K562 (cell line): ENCODE measurements around the gene IRX3. TPM values are rescaled to one million over a fixed set of nuclear protein-coding genes. Genes with fewer than 3 reads are reported as not detected.

Experiments
- ATAC-seq: fragments of 200-7000 bp; cut with Tn5 transposase; 3 replicates; pipeline ENCODE4 v1.9.1; 2020; ENCODE audit warnings: moderate library complexity
- BruUV-seq: library from RNA; stranded (reverse); fragments of 400-500 nt; replicated peaks from 2 replicates; lab custom pipeline; 2021; lab: Mats Ljungman, UMichigan
- CTCF ChIA-PET: fragments of 300-600 bp; formaldehyde crosslinking; extraction: SDS; loops from one replicate; lab custom pipeline; 2021; ENCODE audit warnings: low intra/inter-chr PET ratio; lab: Yijun Ruan, JAX
- POLR2A ChIA-PET: fragments of 300-600, 350-650 bp; sonication (Branson Sonifier 250); formaldehyde crosslinking; extraction: SDS; loops from one replicate; lab custom pipeline; 2021; ENCODE audit warnings: antibody characterized with exemption, inconsistent platforms; lab: Yijun Ruan, JAX
- DNase-seq, 4 experiments: peaks; one replicate each; pipeline versions ENCODE4 v3.0.0 to v3.0.0-alpha.2; 2011 to 2018; ENCODE audit warnings: low spot score in 3 of 4, mixed read lengths in 3 of 4; ENCODE audit errors: extremely low read depth in 1 of 4
- FAIRE-seq: peaks from 2 replicates; lab custom pipeline; 2011; peaks lifted over from hg19 to GRCh38; lab: Jason Lieb, UNC
- H2AFZ ChIP-seq: 2 replicates; pipeline ENCODE4 v1.6.0; 2011; ENCODE audit warnings: low read depth, low read length, control low read depth, inconsistent platforms
- H3K27ac ChIP-seq: fragments of 200-600 bp; 3 replicates; pipeline ENCODE4 v1.8.0; 2011; ENCODE audit warnings: low read depth, mild to moderate bottlenecking, control low read depth, inconsistent platforms, low read length, moderate library complexity, mixed read lengths; ENCODE audit errors: extremely low read depth
- H3K27me3 ChIP-seq, 2 experiments: fragments of 300-600 bp in 1 of 2; 2 replicates in 1 of 2; 3 replicates in 1 of 2; pipeline versions ENCODE4 v1.6.0 to v1.8.0; 2011; ENCODE audit warnings: inconsistent platforms in 2 of 2, low read length in 2 of 2, mild to moderate bottlenecking in 1 of 2, mixed read lengths in 1 of 2, moderate library complexity in 1 of 2; ENCODE audit not compliant: control insufficient read depth in 2 of 2, insufficient read depth in 2 of 2
- H3K36me3 ChIP-seq: fragments of 300-600 bp; 3 replicates; pipeline ENCODE4 v1.8.0; 2011; ENCODE audit warnings: mild to moderate bottlenecking, low read length, inconsistent platforms; ENCODE audit not compliant: control insufficient read depth, insufficient read depth
- H3K4me1 ChIP-seq, 2 experiments: fragments of 200-600 bp in 1 of 2; replicated peaks in 1 of 2; 2 replicates in 1 of 2; 3 replicates in 1 of 2; pipeline versions ENCODE4 v1.5.1 to v1.8.0; 2011; ENCODE audit warnings: inconsistent platforms in 2 of 2, low read length in 2 of 2, mild to moderate bottlenecking in 1 of 2, mixed read lengths in 1 of 2, moderate library complexity in 1 of 2; ENCODE audit not compliant: control insufficient read depth in 2 of 2, insufficient read depth in 2 of 2
- H3K4me2 ChIP-seq: 2 replicates; pipeline ENCODE4 v1.6.1; 2011; ENCODE audit warnings: low read length, control low read depth, inconsistent platforms, mixed read lengths; ENCODE audit not compliant: insufficient read depth
- H3K4me3 ChIP-seq: fragments of 200-600 bp; sonication (generic), shearing (Covaris generic); 2 replicates; pipeline ENCODE4 v1.5.1; 2016; ENCODE audit warnings: control low read depth, inconsistent platforms
- H3K79me2 ChIP-seq: fragments of 200-600 bp; 3 replicates; pipeline ENCODE4 v1.8.0; 2011; ENCODE audit warnings: low read length, inconsistent platforms; ENCODE audit not compliant: control insufficient read depth, insufficient read depth
- H3K9ac ChIP-seq, 2 experiments: 2 replicates each; pipeline versions ENCODE4 v1.6.0 to v1.6.1; 2011; ENCODE audit warnings: low read depth in 2 of 2, low read length in 2 of 2, control low read depth in 1 of 2, inconsistent platforms in 1 of 2, mild to moderate bottlenecking in 1 of 2, mixed read lengths in 1 of 2; ENCODE audit not compliant: insufficient read depth in 1 of 2
- H3K9me1 ChIP-seq: one replicate; pipeline ENCODE4 v1.6.0; 2011; ENCODE audit warnings: inconsistent platforms, mild to moderate bottlenecking, low read length, moderate library complexity; ENCODE audit not compliant: control insufficient read depth, insufficient read depth
- H3K9me3 ChIP-seq: replicated peaks from 2 replicates; pipeline ENCODE4 v1.5.1; 2011; ENCODE audit warnings: low read depth, low read length, inconsistent platforms; ENCODE audit not compliant: control insufficient read depth, insufficient read depth
- H4K20me1 ChIP-seq: replicated peaks from 2 replicates; pipeline ENCODE4 v1.6.1; 2011; ENCODE audit warnings: low read length, inconsistent platforms, mixed read lengths; ENCODE audit not compliant: control insufficient read depth, insufficient read depth
- CBFA2T3 ChIP-seq: fragments of 450-650 bp; IDR thresholded peaks from 2 replicates; pipeline ENCODE4 v1.6.1; 2017
- CBX3 ChIP-seq, 2 experiments: IDR thresholded peaks; 1 replicate in 1 of 2; 2 replicates in 1 of 2; pipeline ENCODE4 v1.6.1; 2012; ENCODE audit warnings: inconsistent platforms in 2 of 2, low read length in 2 of 2, borderline replicate concordance in 1 of 2, control low read depth in 1 of 2
- EHMT2 ChIP-seq: fragments of 450-650 bp; IDR thresholded peaks from 2 replicates; pipeline ENCODE4 v1.6.1; 2018; ENCODE audit warnings: antibody characterized with exemption
- GABPB1 ChIP-seq: sonication (generic); formaldehyde crosslinking; IDR thresholded peaks from 2 replicates; pipeline ENCODE4 v1.8.0; 2022; ENCODE audit warnings: mild to moderate bottlenecking, missing genetic modification reagents
- GTF2A2 ChIP-seq: IDR thresholded peaks from 2 replicates; pipeline ENCODE4 v1.6.1; 2016; ENCODE audit warnings: mild to moderate bottlenecking, missing genetic modification characterization, missing compliant biosample characterization
- HNRNPLL ChIP-seq: fragments of 200-400 bp; formaldehyde crosslinking; IDR thresholded peaks from 2 replicates; pipeline ENCODE4 v1.6.1; 2017; ENCODE audit warnings: low read length, low read depth, mild to moderate bottlenecking; ENCODE audit not compliant: poor library complexity, severe bottlenecking
- JUNB ChIP-seq: fragments of 450-650 bp; formaldehyde crosslinking; conservative IDR thresholded peaks from 2 replicates; pipeline ENCODE4 v1.4.0; 2020; ENCODE audit warnings: mild to moderate bottlenecking
- SAFB2 ChIP-seq: fragments of 200-400 bp; formaldehyde crosslinking; IDR thresholded peaks from 2 replicates; pipeline ENCODE4 v1.6.1; 2018; ENCODE audit warnings: borderline replicate concordance, low read length, low read depth, moderate library complexity; ENCODE audit not compliant: severe bottlenecking
- SIN3B ChIP-seq: fragments of 450-650 bp; IDR thresholded peaks from 2 replicates; pipeline ENCODE4 v1.6.1; 2017; ENCODE audit warnings: low read depth, mild to moderate bottlenecking, moderate library complexity
- SMAD3 ChIP-seq: fragments of 450-650 bp; formaldehyde crosslinking; conservative IDR thresholded peaks from 2 replicates; pipeline ENCODE4 v1.4.0; 2020; ENCODE audit warnings: mild to moderate bottlenecking
- SMAD4 ChIP-seq: fragments of 250-450 bp; sonication (Bioruptor Pico); conservative IDR thresholded peaks from 2 replicates; pipeline ENCODE4 v1.8.0; 2021; ENCODE audit warnings: inconsistent platforms, mild to moderate bottlenecking, moderate library complexity
- WGBS: fragments of 100-300 bp; shearing (Covaris generic); methylation state at CpG from one replicate; pipeline ENCODE4 v1.1.6; 2016; ENCODE audit warnings: low coverage, mixed read lengths; ENCODE audit not compliant: insufficient coverage; ENCODE audit errors: missing lambda C conversion rate; 5-methylcytosine and 5-hydroxymethylcytosine counted together
- in situ Hi-C: fragments of 300-500 bp; cut with MboI; formaldehyde crosslinking; loops from 4 replicates; pipeline ENCODE4 v1.15.0; 2018; ENCODE audit warnings: inconsistent platforms, mixed read lengths
- intact Hi-C: fragments of 100-400 bp; cut with micrococcal nuclease; formaldehyde crosslinking; loops from 2 replicates; pipeline ENCODE4 v1.14.2; 2022
- polyA plus RNA-seq, 8 experiments: library from polyadenylated mRNA; depleted of rRNA in 4 of 8; stranded (reverse) in 5 of 8; unstranded in 3 of 8; fragments of >200 nt; fragmentation: Nextera tagmentation in 2 of 8; fragmentation: Illumina TruSeq in 1 of 8; extraction: Ambion mirVana in 2 of 8; extraction: Trizol in 1 of 8; gene quantifications; 2 replicates each; pipeline versions ENCODE4 v1.2.1 to v1.2.3, GENCODE V29; 2011 to 2014; ENCODE audit warnings: inconsistent platforms in 1 of 8, missing spikeins in 1 of 8
- total RNA-seq, 7 experiments: library from RNA; depleted of rRNA in 6 of 7; stranded (reverse); fragments of >200 nt in 6 of 7; fragmentation: Illumina TruSeq in 2 of 7; extraction: Trizol in 2 of 7; gene quantifications; 2 replicates each; pipeline versions ENCODE4 v1.2.1 to v1.2.3, GENCODE V29; 2011 to 2021; ENCODE audit warnings: low replicate concordance in 1 of 7
- TF ChIP-seq, protein P1 (sequence below): sonication (generic); formaldehyde crosslinking; IDR thresholded peaks from 2 replicates; pipeline ENCODE4 v1.8.0; 2022; ENCODE audit warnings: mild to moderate bottlenecking, missing genetic modification reagents
- TF ChIP-seq, protein P2 (sequence below): fragments of 250-450 bp; sonication (Bioruptor Pico); IDR thresholded peaks from 2 replicates; pipeline ENCODE4 v1.8.0; 2022; ENCODE audit warnings: moderate library complexity, mild to moderate bottlenecking, inconsistent platforms
- TF ChIP-seq, protein P3 (sequence below): fragments of 250-450 bp; sonication (Bioruptor Pico); IDR thresholded peaks from 2 replicates; pipeline ENCODE4 v1.4.0; 2020; ENCODE audit warnings: mild to moderate bottlenecking, moderate library complexity

Gene IRX3
- total and polyA plus RNA-seq, 9 of the 15 experiments (the other 6 are each of a cell fraction or from before 2014, with no cell fraction given), result not detected

DNA sequence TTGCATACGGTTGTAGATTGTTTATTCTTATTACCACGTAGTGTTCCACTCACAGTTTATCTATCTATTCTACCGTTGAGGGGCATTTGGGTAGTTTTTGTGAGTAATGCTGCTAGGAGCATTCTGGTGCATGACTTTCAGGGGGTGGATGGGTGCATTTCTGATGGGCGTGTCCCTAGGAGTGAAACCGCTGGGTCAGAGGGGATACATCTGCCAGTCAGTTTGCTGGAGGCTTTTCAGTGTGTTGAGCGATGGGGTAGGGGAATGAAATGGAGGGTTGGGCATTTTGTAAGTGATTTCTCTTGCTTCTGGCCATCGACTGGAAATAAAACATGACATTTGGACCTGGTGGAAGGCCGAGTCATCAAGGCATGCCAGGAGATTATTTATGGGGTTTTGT, 17.0 kb upstream of the IRX3 start:
- H3K36me3 ChIP-seq, result no peaks in the 10 kb centered on the region
- H3K79me2 ChIP-seq, result no peaks in the 10 kb centered on the region
- CTCF ChIA-PET, result no interaction called here
- WGBS, result 0% methylated on average over 8 of the region's 8 CpGs
- H3K27me3 ChIP-seq, result peaks cover 0 to 6% of the 10 kb centered on the region in 2 experiments; a peak in 1 of 5 replicates
- ATAC-seq, result no peak
- intact Hi-C loops (no loop called here), in situ Hi-C loops (no loop called here)
- no peaks in the 10 kb centered on the region for H3K9me1 ChIP-seq
- POLR2A ChIA-PET, result no interaction called here
- no peak overlapping the region for H3K27ac ChIP-seq
- no peak overlapping the region for H3K9ac ChIP-seq
- no peak for FAIRE-seq
- no peaks in the 10 kb centered on the region for H4K20me1 ChIP-seq
- no peak overlapping the region for H3K4me2 ChIP-seq
- H3K4me3 ChIP-seq, result no peak overlapping the region
- DNase-seq, result no peak
- no peak overlapping the region for H2AFZ ChIP-seq
- no TSS peak for BruUV-seq
- no peak for TF ChIP-seq SMAD4 (CRISPR knock-in tag)
- TF ChIP-seq SIN3B, result no peak
- no peak for TF ChIP-seq CBX3 (IDR thresholded peaks at IDR 0.05; ENCODE audit: borderline replicate concordance in 1 of 2, low read length in 2 of 2)
- no peak for TF ChIP-seq CBFA2T3
- TF ChIP-seq EHMT2, result no peak
- no peak for TF ChIP-seq SAFB2
- TF ChIP-seq, protein P1, sequence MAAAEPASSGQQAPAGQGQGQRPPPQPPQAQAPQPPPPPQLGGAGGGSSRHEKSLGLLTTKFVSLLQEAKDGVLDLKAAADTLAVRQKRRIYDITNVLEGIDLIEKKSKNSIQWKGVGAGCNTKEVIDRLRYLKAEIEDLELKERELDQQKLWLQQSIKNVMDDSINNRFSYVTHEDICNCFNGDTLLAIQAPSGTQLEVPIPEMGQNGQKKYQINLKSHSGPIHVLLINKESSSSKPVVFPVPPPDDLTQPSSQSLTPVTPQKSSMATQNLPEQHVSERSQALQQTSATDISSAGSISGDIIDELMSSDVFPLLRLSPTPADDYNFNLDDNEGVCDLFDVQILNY, result no peak
- TF ChIP-seq GTF2A2 (tag), result no peak
- TF ChIP-seq SMAD3 (CRISPR knock-in tag), result no peak
- TF ChIP-seq, protein P2, sequence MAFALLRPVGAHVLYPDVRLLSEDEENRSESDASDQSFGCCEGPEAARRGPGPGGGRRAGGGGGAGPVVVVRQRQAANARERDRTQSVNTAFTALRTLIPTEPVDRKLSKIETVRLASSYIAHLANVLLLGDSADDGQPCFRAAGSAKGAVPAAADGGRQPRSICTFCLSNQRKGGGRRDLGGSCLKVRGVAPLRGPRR (CRISPR knock-in tag), result no peak
- TF ChIP-seq HNRNPLL, result no peak
- TF ChIP-seq GABPB1, result no peak
- TF ChIP-seq JUNB (CRISPR knock-in tag), result no peak
- TF ChIP-seq, protein P3, sequence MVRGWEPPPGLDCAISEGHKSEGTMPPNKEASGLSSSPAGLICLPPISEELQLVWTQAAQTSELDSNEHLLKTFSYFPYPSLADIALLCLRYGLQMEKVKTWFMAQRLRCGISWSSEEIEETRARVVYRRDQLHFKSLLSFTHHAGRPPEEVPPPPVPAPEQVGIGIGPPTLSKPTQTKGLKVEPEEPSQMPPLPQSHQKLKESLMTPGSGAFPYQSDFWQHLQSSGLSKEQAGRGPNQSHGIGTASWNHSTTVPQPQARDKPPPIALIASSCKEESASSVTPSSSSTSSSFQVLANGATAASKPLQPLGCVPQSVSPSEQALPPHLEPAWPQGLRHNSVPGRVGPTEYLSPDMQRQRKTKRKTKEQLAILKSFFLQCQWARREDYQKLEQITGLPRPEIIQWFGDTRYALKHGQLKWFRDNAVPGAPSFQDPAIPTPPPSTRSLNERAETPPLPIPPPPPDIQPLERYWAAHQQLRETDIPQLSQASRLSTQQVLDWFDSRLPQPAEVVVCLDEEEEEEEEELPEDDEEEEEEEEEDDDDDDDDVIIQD (CRISPR knock-in tag), result no peak
- H3K4me1 ChIP-seq, result no peaks in the 10 kb centered on the region
- H3K9me3 ChIP-seq, result no peaks in the 10 kb centered on the region
